Activated CD4-positive, alpha-beta memory T cell treated with anti-CD3 and anti-CD28 coated beads, Interleukin-2, amount 10 ng/mL, durations not matched to agents 7 days and 5 days (primary cell): ENCODE results near the gene FKBP14. TPM values are rescaled to one million over a fixed set of nuclear protein-coding genes. Genes with fewer than 3 reads are reported as not detected.
"Not testable (repeated sequence)": the region's sequence is repeated elsewhere in the genome, so short reads cannot be mapped to it uniquely, and the experiment has no call there.

Source experiments
- CTCF ChIA-PET: fragments of 350-600 bp; sonication (Branson Sonifier 250); formaldehyde crosslinking; loops from one replicate; lab custom pipeline; 2021; ENCODE audit warnings: antibody characterized with exemption, inconsistent platforms; lab: Charles Lee
- POLR2A ChIA-PET: fragments of 350-600 bp; sonication (Branson Sonifier 250); formaldehyde crosslinking; loops from one replicate; lab custom pipeline; 2021; ENCODE audit warnings: antibody characterized with exemption; lab: Charles Lee
- DNase-seq: peaks from one replicate; pipeline ENCODE4 v3.0.0-alpha.2; 2020
- H3K27ac Mint-ChIP-seq: one replicate; pipeline ENCODE4 v1.8.0; 2021; ENCODE audit warnings: mild to moderate bottlenecking, mixed read lengths
- H3K27me3 Mint-ChIP-seq: one replicate; pipeline ENCODE4 v1.8.0; 2021; ENCODE audit warnings: mixed read lengths
- H3K36me3 Mint-ChIP-seq: one replicate; pipeline ENCODE4 v1.8.0; 2021; ENCODE audit warnings: low read depth, mixed read lengths
- H3K4me1 Mint-ChIP-seq: one replicate; pipeline ENCODE4 v1.8.0; 2021; ENCODE audit warnings: mixed read lengths
- H3K4me3 Mint-ChIP-seq: one replicate; pipeline ENCODE4 v1.8.0; 2021; ENCODE audit warnings: mild to moderate bottlenecking, mixed read lengths
- H3K9me3 Mint-ChIP-seq: one replicate; pipeline ENCODE4 v1.8.0; 2021; ENCODE audit warnings: mixed read lengths
- total RNA-seq, 2 experiments: library from RNA; stranded (reverse); gene quantifications; one replicate each; pipeline ENCODE4 v1.2.3, GENCODE V29; 2021

FKBP14 gene
- total RNA-seq, 2 experiments from 2014 or later = 5.0 to 7.1 TPM

GRCh38 chr7:29977886-29978651, 48.4 kb downstream of the FKBP14 start:
- Mint-ChIP-seq H3K9me3 (no peaks in the 10 kb centered on the region), H3K4me3 (no peak overlapping the region), H3K27ac (no peak overlapping the region), H3K27me3 (peaks cover 24% of the 10 kb centered on the region), H3K36me3 (no peaks in the 10 kb centered on the region), H3K4me1 (no peaks in the 10 kb centered on the region)
- ChIA-PET POLR2A (no interaction called here), CTCF (interaction anchor here (1.2 kb wide), 1 partner anchor 22 kb away, joined by 3 read pairs; no protein-coding TSS in a partner anchor)
- DNase-seq = no peak

- POLR2A ChIA-PET = no interaction called here
- H3K9me3 Mint-ChIP-seq = no peaks in the 10 kb centered on the region
- H3K4me3 Mint-ChIP-seq = no peak overlapping the region
- DNase-seq = no peak
- no peaks in the 10 kb centered on the region for H3K4me1 Mint-ChIP-seq
- no peak overlapping the region for H3K27ac Mint-ChIP-seq
- H3K27me3 Mint-ChIP-seq = peaks cover 25% of the 10 kb centered on the region
- H3K36me3 Mint-ChIP-seq = no peaks in the 10 kb centered on the region
- CTCF ChIA-PET = no interaction called here
Measured at GRCh38 chr7:29976673-29977415, 49.7 kb downstream of the FKBP14 start.

- Mint-ChIP-seq H3K4me3 (no peak overlapping the region), H3K9me3 (no peaks in the 10 kb centered on the region), H3K36me3 (no peaks in the 10 kb centered on the region), H3K27ac (no peak overlapping the region), H3K4me1 (no peaks in the 10 kb centered on the region), H3K27me3 (peaks cover 27% of the 10 kb centered on the region)
- DNase-seq = no peak
- ChIA-PET CTCF (no interaction called here), POLR2A (no interaction called here)
Measured at GRCh38 chr7:29976266-29976665, 50.2 kb downstream of the FKBP14 start.

- no peak overlapping the region for H3K4me3 Mint-ChIP-seq
- no peaks in the 10 kb centered on the region for H3K36me3 Mint-ChIP-seq
- H3K4me1 Mint-ChIP-seq = no peaks in the 10 kb centered on the region
- ChIA-PET CTCF (no interaction called here), POLR2A (no interaction called here)
- H3K27me3 Mint-ChIP-seq = peaks cover 29% of the 10 kb centered on the region
- no peaks in the 10 kb centered on the region for H3K9me3 Mint-ChIP-seq
- no peak overlapping the region for H3K27ac Mint-ChIP-seq
- DNase-seq = no peak
Measured at GRCh38 chr7:29975561-29975960, 50.9 kb downstream of the FKBP14 start.

- Mint-ChIP-seq H3K27ac (no peak overlapping the region), H3K9me3 (no peaks in the 10 kb centered on the region), H3K36me3 (no peaks in the 10 kb centered on the region), H3K27me3 (peaks cover 30% of the 10 kb centered on the region), H3K4me1 (peaks cover 7% of the 10 kb centered on the region), H3K4me3 (no peak overlapping the region)
- CTCF ChIA-PET = no interaction called here
- no peak for DNase-seq
- POLR2A ChIA-PET = no interaction called here
Measured at GRCh38 chr7:29974286-29974685, 52.2 kb downstream of the FKBP14 start.

GRCh38 chr7:29972315-29972669, 54.2 kb downstream of the FKBP14 start:
- CTCF ChIA-PET = no interaction called here
- POLR2A ChIA-PET = no interaction called here
- no peaks in the 10 kb centered on the region for H3K9me3 Mint-ChIP-seq

GRCh38 chr7:29971566-29972314, 54.8 kb downstream of the FKBP14 start:
- Mint-ChIP-seq H3K27me3 (peaks cover 29% of the 10 kb centered on the region), H3K4me1 (peaks cover 7% of the 10 kb centered on the region), H3K36me3 (no peaks in the 10 kb centered on the region), H3K4me3 (no peak overlapping the region), H3K9me3 (no peaks in the 10 kb centered on the region), H3K27ac (no peak overlapping the region)
- ChIA-PET POLR2A (no interaction called here), CTCF (no interaction called here)
- no peak for DNase-seq

More at GRCh38 chr7:29972315-29972669, 54.2 kb downstream of the FKBP14 start:
- H3K27ac Mint-ChIP-seq = no peak overlapping the region
- no peak for DNase-seq
- peaks cover 31% of the 10 kb centered on the region for H3K27me3 Mint-ChIP-seq
- H3K4me3 Mint-ChIP-seq = no peak overlapping the region
- no peaks in the 10 kb centered on the region for H3K36me3 Mint-ChIP-seq
- H3K4me1 Mint-ChIP-seq = peaks cover 7% of the 10 kb centered on the region

- Mint-ChIP-seq H3K4me1 (peaks cover 7% of the 10 kb centered on the region), H3K27me3 (peaks cover 35% of the 10 kb centered on the region), H3K4me3 (no peak overlapping the region), H3K9me3 (no peaks in the 10 kb centered on the region), H3K27ac (no peak overlapping the region), H3K36me3 (no peaks in the 10 kb centered on the region)
- CTCF ChIA-PET = no interaction called here
- POLR2A ChIA-PET = no interaction called here
- DNase-seq = no peak
Measured at GRCh38 chr7:29970158-29970557, 56.3 kb downstream of the FKBP14 start.

GRCh38 chr7:29969738-29970137, 56.8 kb downstream of the FKBP14 start:
- no peak for DNase-seq
- Mint-ChIP-seq H3K4me1 (peaks cover 7% of the 10 kb centered on the region), H3K4me3 (no peak overlapping the region), H3K9me3 (no peaks in the 10 kb centered on the region), H3K27ac (no peak overlapping the region), H3K36me3 (no peaks in the 10 kb centered on the region), H3K27me3 (peaks cover 37% of the 10 kb centered on the region)
- ChIA-PET CTCF (no interaction called here), POLR2A (no interaction called here)

GRCh38 chr7:29968683-29969395, 57.7 kb downstream of the FKBP14 start:
- H3K27ac Mint-ChIP-seq = no peak overlapping the region
- ChIA-PET CTCF (no interaction called here), POLR2A (no interaction called here)
- no peak overlapping the region for H3K4me3 Mint-ChIP-seq
- peaks cover 37% of the 10 kb centered on the region for H3K27me3 Mint-ChIP-seq
- no peak for DNase-seq
- no peaks in the 10 kb centered on the region for H3K9me3 Mint-ChIP-seq
- peaks cover 7% of the 10 kb centered on the region for H3K4me1 Mint-ChIP-seq
- no peaks in the 10 kb centered on the region for H3K36me3 Mint-ChIP-seq

- DNase-seq = no peak
- H3K27ac Mint-ChIP-seq = no peak overlapping the region
- no peaks in the 10 kb centered on the region for H3K9me3 Mint-ChIP-seq
- peaks cover 23% of the 10 kb centered on the region for H3K27me3 Mint-ChIP-seq
- H3K36me3 Mint-ChIP-seq = no peaks in the 10 kb centered on the region
- CTCF ChIA-PET = interaction anchor here (0.7 kb wide), 1 partner anchor 151 kb away, joined by 3 read pairs; no protein-coding TSS in a partner anchor
- H3K4me1 Mint-ChIP-seq = peaks cover 5% of the 10 kb centered on the region
- POLR2A ChIA-PET = no interaction called here
- H3K4me3 Mint-ChIP-seq = no peak overlapping the region
Measured at GRCh38 chr7:29965030-29965429, 61.5 kb downstream of the FKBP14 start.

GRCh38 chr7:29962035-29962434, 64.5 kb downstream of the FKBP14 start:
- H3K36me3 Mint-ChIP-seq = no peaks in the 10 kb centered on the region
- H3K4me3 Mint-ChIP-seq = no peak overlapping the region
- ChIA-PET CTCF (no interaction called here), POLR2A (no interaction called here)
- no peak for DNase-seq
- H3K27ac Mint-ChIP-seq = no peak overlapping the region
- H3K4me1 Mint-ChIP-seq = peaks cover 2% of the 10 kb centered on the region
- H3K9me3 Mint-ChIP-seq = no peaks in the 10 kb centered on the region
- H3K27me3 Mint-ChIP-seq = peaks cover 12% of the 10 kb centered on the region

GRCh38 chr7:29961611-29962010, 64.9 kb downstream of the FKBP14 start:
- POLR2A ChIA-PET, CTCF ChIA-PET: not testable (repeated sequence)

More at GRCh38 chr7:29961611-29962010, 64.9 kb downstream of the FKBP14 start:
- H3K9me3 Mint-ChIP-seq, H3K4me1 Mint-ChIP-seq, DNase-seq, H3K4me3 Mint-ChIP-seq, H3K36me3 Mint-ChIP-seq, H3K27ac Mint-ChIP-seq: not testable (repeated sequence)
- peaks cover 11% of the 10 kb centered on the region for H3K27me3 Mint-ChIP-seq
